Endothelial cell of umbilical vein (primary cell): ENCODE results near the gene C10orf71. TPM values are rescaled to one million over a fixed set of nuclear protein-coding genes. Genes with fewer than 3 reads are reported as not detected.

ENCODE experiments used
- BruUV-seq: library from RNA; stranded (reverse); fragments of 400-500 nt; replicated peaks from 2 replicates; lab custom pipeline; 2021; lab: Mats Ljungman, UMichigan
- CTCF ChIA-PET: fragments of 300-600, 350-600 bp; sonication (Branson Sonifier 250); formaldehyde crosslinking; loops from one replicate; lab custom pipeline; 2021; ENCODE audit warnings: antibody characterized with exemption, inconsistent platforms; lab: Charles Lee
- POLR2A ChIA-PET: fragments of 300-600, 350-600 bp; sonication (Branson Sonifier 250); formaldehyde crosslinking; loops from one replicate; lab custom pipeline; 2021; ENCODE audit warnings: antibody characterized with exemption, inconsistent platforms; lab: Charles Lee
- DNase-seq: peaks from one replicate; pipeline ENCODE4 v3.0.0-alpha.2; 2011; ENCODE audit warnings: low read depth, low spot score
- FAIRE-seq: peaks from 2 replicates; lab custom pipeline; 2011; peaks lifted over from hg19 to GRCh38; lab: Jason Lieb, UNC
- H2AFZ ChIP-seq: 2 replicates; pipeline ENCODE4 v1.6.0; 2012; ENCODE audit warnings: low read depth, low read length, control low read depth, inconsistent platforms
- H3K27ac ChIP-seq: 2 replicates; pipeline ENCODE4 v1.5.1; 2011; ENCODE audit warnings: low read depth, mild to moderate bottlenecking, control low read depth, low read length, moderate library complexity; ENCODE audit not compliant: insufficient read depth
- H3K27me3 ChIP-seq, 2 experiments: 2 replicates each; pipeline versions ENCODE4 v1.6.0 to v1.6.1; 2011; ENCODE audit warnings: low read length in 2 of 2, mixed read lengths in 1 of 2; ENCODE audit not compliant: control insufficient read depth in 2 of 2, insufficient read depth in 2 of 2
- H3K36me3 ChIP-seq, 2 experiments: 2 replicates in 1 of 2; 3 replicates in 1 of 2; pipeline ENCODE4 v1.5.1; 2011; ENCODE audit warnings: low read length in 2 of 2, mild to moderate bottlenecking in 1 of 2, moderate library complexity in 1 of 2; ENCODE audit not compliant: control insufficient read depth in 2 of 2, insufficient read depth in 2 of 2; ENCODE audit errors: extremely low read depth in 1 of 2
- H3K4me1 ChIP-seq: 3 replicates; pipeline ENCODE4 v1.5.1; 2011; ENCODE audit warnings: mild to moderate bottlenecking, low read length; ENCODE audit not compliant: control insufficient read depth, insufficient read depth; ENCODE audit errors: extremely low read depth
- H3K4me2 ChIP-seq: 2 replicates; pipeline ENCODE4 v1.6.1; 2011; ENCODE audit warnings: low read length, control low read depth, mixed read lengths; ENCODE audit not compliant: insufficient read depth
- H3K4me3 ChIP-seq, 3 experiments: fragments of 200-600 bp in 1 of 3; sonication (generic), shearing (Covaris generic) in 1 of 3; replicated peaks in 1 of 3; 2 replicates each; pipeline ENCODE4 v1.5.1; 2011 to 2016; ENCODE audit warnings: control low read depth in 3 of 3, low read length in 3 of 3, mild to moderate bottlenecking in 2 of 3, inconsistent platforms in 1 of 3, low read depth in 1 of 3, moderate library complexity in 1 of 3; ENCODE audit not compliant: insufficient read depth in 1 of 3
- H3K79me2 ChIP-seq: 2 replicates; pipeline ENCODE4 v1.6.0; 2012; ENCODE audit warnings: low read length, inconsistent platforms; ENCODE audit not compliant: control insufficient read depth, insufficient read depth
- H3K9ac ChIP-seq: replicated peaks from 2 replicates; pipeline ENCODE3; 2011; ENCODE audit warnings: low read length, control low read depth; ENCODE audit not compliant: insufficient read depth; ENCODE audit errors: extremely low read depth
- H3K9me1 ChIP-seq: replicated peaks from 3 replicates; pipeline ENCODE4 v1.6.0; 2011; ENCODE audit warnings: mild to moderate bottlenecking, low read length; ENCODE audit not compliant: control insufficient read depth, insufficient read depth; ENCODE audit errors: extremely low read depth
- H3K9me3 ChIP-seq: replicated peaks from 2 replicates; pipeline ENCODE4 v1.5.1; 2012; ENCODE audit warnings: low read length, inconsistent platforms; ENCODE audit not compliant: control insufficient read depth, insufficient read depth
- H4K20me1 ChIP-seq: replicated peaks from 2 replicates; pipeline ENCODE3; 2011; ENCODE audit warnings: mild to moderate bottlenecking, low read length; ENCODE audit not compliant: control insufficient read depth, insufficient read depth; ENCODE audit errors: extremely low read depth
- EZH2 ChIP-seq: IDR thresholded peaks from 2 replicates; pipeline ENCODE4 v1.6.1; 2012; ENCODE audit warnings: borderline replicate concordance, low read depth, mild to moderate bottlenecking, moderate library complexity, low read length, inconsistent platforms; ENCODE audit not compliant: severe bottlenecking
- POLR2AphosphoS5 ChIP-seq: IDR thresholded peaks from 2 replicates; pipeline ENCODE4 v1.6.1; 2012; ENCODE audit warnings: low read depth, mild to moderate bottlenecking, control low read depth, low read length, moderate library complexity; ENCODE audit not compliant: insufficient read depth
- dilution Hi-C: fragments of 300-500 bp; cut with MboI; formaldehyde crosslinking; loops from one replicate; pipeline ENCODE4 v1.15.0; 2019; ENCODE audit warnings: low sequenced_read_pairs; ENCODE audit not compliant: extremely low pct_ligation_motif_present
- intact Hi-C: fragments of 100-400 bp; cut with micrococcal nuclease; formaldehyde crosslinking; loops from one replicate; pipeline ENCODE4 v1.10.0; 2022
- polyA plus RNA-seq, 4 experiments: library from polyadenylated mRNA; depleted of rRNA in 3 of 4; stranded (reverse) in 3 of 4; unstranded in 1 of 4; fragments of >200 nt; gene quantifications; 2 replicates each; pipeline versions ENCODE4 v1.2.1 to v1.2.3, GENCODE V29; 2011 to 2012; ENCODE audit warnings: missing spikeins in 1 of 4
- total RNA-seq: library from RNA; stranded (reverse); gene quantifications from 2 replicates; pipeline ENCODE4 v1.2.3, GENCODE V29; 2021
- TF ChIP-seq, protein P1 (sequence below), 2 donors: IDR thresholded peaks; 1 replicate in 1 of 2; 2 replicates in 1 of 2; pipeline ENCODE4 v1.5.1; 2011; ENCODE audit warnings: low read length in 2 of 2, mild to moderate bottlenecking in 2 of 2, moderate library complexity in 2 of 2, control low read depth in 1 of 2, inconsistent platforms in 1 of 2, low read depth in 1 of 2; ENCODE audit not compliant: insufficient read depth in 1 of 2; ENCODE audit errors: extremely low read depth in 1 of 2

Gene C10orf71
- total and polyA plus RNA-seq, 2 donors (not counting 3 experiments of a cell fraction or from before 2014, with no cell fraction given) = not detected

DNA sequence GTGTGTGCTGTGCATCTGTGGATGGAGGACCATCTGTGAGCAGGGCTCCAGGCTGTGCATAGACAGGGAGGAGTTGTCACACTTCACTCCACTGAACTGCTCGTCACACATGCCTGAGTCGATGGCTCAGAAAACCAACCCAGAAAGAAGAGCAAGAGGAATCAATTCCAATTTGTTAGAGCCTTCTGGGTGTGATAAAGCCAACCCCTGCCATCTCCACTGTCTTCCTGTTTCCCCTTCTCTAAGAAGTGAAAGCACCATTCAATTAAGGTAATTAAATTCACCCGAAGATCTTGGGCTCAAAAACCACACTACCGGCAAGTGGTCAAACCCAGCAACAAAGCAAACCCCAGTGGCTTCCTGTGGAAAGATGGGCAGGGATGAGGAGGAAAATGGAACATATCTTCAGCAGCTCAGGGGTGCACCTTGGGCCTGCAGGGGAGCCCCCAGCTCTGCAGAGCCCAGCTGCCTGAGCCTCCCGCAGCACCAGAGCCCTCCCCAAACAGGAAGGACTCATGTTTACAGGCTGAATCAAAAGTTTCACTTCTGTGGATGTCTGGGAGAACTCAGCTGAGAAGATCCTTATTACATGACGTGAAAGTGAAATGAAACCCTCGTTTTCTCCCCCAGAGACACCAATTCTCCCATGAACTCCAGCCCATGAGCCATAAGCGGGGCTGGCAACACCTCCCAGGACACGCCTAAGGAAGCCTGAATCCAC is 10.9 kb downstream of the C10orf71 start:
- intact Hi-C loops = no loop called here
- no peaks in the 10 kb centered on the region for H3K9me3 ChIP-seq
- H3K9me1 ChIP-seq = no peaks in the 10 kb centered on the region
- DNase-seq (no peak), FAIRE-seq (no peak)
- POLR2A ChIA-PET = no interaction called here
- CTCF ChIA-PET = no interaction called here
- no peaks in the 10 kb centered on the region for H3K4me1 ChIP-seq
- H3K27me3 ChIP-seq = no peaks in the 10 kb centered on the region
- H3K4me2 ChIP-seq = no peak overlapping the region
- no peak overlapping the region for H3K27ac ChIP-seq
- no peaks in the 10 kb centered on the region for H3K79me2 ChIP-seq
- dilution Hi-C loops = no loop called here
- BruUV-seq = no TSS peak
- TF ChIP-seq, protein P1, sequence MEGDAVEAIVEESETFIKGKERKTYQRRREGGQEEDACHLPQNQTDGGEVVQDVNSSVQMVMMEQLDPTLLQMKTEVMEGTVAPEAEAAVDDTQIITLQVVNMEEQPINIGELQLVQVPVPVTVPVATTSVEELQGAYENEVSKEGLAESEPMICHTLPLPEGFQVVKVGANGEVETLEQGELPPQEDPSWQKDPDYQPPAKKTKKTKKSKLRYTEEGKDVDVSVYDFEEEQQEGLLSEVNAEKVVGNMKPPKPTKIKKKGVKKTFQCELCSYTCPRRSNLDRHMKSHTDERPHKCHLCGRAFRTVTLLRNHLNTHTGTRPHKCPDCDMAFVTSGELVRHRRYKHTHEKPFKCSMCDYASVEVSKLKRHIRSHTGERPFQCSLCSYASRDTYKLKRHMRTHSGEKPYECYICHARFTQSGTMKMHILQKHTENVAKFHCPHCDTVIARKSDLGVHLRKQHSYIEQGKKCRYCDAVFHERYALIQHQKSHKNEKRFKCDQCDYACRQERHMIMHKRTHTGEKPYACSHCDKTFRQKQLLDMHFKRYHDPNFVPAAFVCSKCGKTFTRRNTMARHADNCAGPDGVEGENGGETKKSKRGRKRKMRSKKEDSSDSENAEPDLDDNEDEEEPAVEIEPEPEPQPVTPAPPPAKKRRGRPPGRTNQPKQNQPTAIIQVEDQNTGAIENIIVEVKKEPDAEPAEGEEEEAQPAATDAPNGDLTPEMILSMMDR (IDR thresholded peaks at IDR 0.05; ENCODE audit: extremely low read depth in 1 of 2, insufficient read depth in 1 of 2, low read depth in 1 of 2, low read length in 2 of 2) = no peak
- no peak for TF ChIP-seq POLR2AphosphoS5
- no peak for TF ChIP-seq EZH2
- no peak overlapping the region for H3K9ac ChIP-seq
- no peaks in the 10 kb centered on the region for H4K20me1 ChIP-seq
- H3K36me3 ChIP-seq = no peaks in the 10 kb centered on the region
- H3K4me3 ChIP-seq = no peak overlapping the region
- H2AFZ ChIP-seq = no peak overlapping the region

DNA sequence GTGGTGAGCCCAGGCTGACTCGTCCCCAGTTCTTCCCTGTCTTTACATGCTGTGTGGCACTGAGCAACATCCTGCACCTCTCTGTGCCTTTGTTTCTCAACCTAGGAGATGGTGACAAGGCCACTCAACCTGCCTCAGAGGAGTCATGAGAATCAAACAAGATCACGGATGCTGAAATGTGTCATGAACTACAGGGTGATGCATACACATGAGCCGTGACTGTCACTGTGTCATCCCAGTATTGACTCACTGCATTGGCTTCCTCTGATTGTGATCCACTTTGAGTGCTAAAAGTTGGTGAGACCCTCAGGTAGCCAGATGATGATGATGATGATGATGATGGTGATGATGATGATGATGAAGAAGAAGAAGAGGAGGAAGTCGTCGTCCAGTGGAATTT is 11.5 kb downstream of the C10orf71 start:
- TF ChIP-seq POLR2AphosphoS5 = no peak
- H3K36me3 ChIP-seq = no peaks in the 10 kb centered on the region
- no peaks in the 10 kb centered on the region for H3K9me3 ChIP-seq
- intact Hi-C loops = no loop called here
- no peak overlapping the region for H3K27ac ChIP-seq
- no peak overlapping the region for H3K9ac ChIP-seq
- DNase-seq = no peak
- H3K4me3 ChIP-seq = no peak overlapping the region
- FAIRE-seq = no peak
- no peak overlapping the region for H2AFZ ChIP-seq
- H3K79me2 ChIP-seq = no peaks in the 10 kb centered on the region
- H3K27me3 ChIP-seq = no peaks in the 10 kb centered on the region
- ChIA-PET POLR2A (no interaction called here), CTCF (no interaction called here)
- H3K9me1 ChIP-seq = no peaks in the 10 kb centered on the region
- H3K4me1 ChIP-seq = no peaks in the 10 kb centered on the region
- no TSS peak for BruUV-seq
- H4K20me1 ChIP-seq = no peaks in the 10 kb centered on the region
- H3K4me2 ChIP-seq = no peak overlapping the region
- dilution Hi-C loops = no loop called here
